ENCODE measurements around the gene CBFB.
"Not testable (repeated sequence)": the region's sequence is repeated elsewhere in the genome, so short reads cannot be mapped to it uniquely, and the experiment has no call there.

The CBFB gene

DNA sequence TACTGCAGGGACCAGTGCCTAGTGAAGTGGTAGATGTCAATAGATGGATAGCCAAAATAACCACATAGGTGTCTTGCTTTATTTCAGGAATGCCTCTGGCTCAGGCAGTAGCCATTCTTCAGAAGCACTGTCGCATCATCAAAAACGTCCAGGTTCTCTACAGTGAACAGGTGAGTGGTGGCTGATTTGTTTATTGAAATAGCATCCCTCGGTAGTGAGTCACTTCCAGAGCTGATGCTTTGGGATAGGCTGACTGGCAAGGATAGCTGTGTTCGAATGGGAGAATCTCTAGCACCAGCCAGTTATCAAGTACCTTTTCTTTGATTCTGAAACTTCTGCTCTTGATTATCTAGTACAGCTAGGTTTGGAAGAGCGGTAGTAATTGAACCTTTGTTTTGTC lies 91.1 kb downstream of the CBFB start:
- Histone ChIP-seq H3K4me1 (ENCODE audit: insufficient read depth, low read length, severe bottlenecking) (no peaks in the 10 kb centered on the region), H3K9ac (ENCODE audit: low read length) (no peak overlapping the region), H3F3A (ENCODE audit: insufficient read depth, low read length) (no peaks in the 10 kb centered on the region), H3K27ac (ENCODE audit: low read depth, low read length, poor library complexity, severe bottlenecking) (no peak overlapping the region), H3K4me2 (ENCODE audit: low read length) (no peak overlapping the region), H3K9me2 (ENCODE audit: low read depth, low read length) (no peaks in the 10 kb centered on the region), H3K9me3 (ENCODE audit: low read length) (no peaks in the 10 kb centered on the region), H4K20me1 (ENCODE audit: insufficient read depth, low read length) (no peaks in the 10 kb centered on the region), H3K4me3 (ENCODE audit: low read depth, low read length, poor library complexity, severe bottlenecking) (no peak overlapping the region), H3K36me3 (ENCODE audit: insufficient read depth, low read length) (peaks cover 44% of the 10 kb centered on the region), H3K27me3 (ENCODE audit: insufficient read depth, low read length) (no peaks in the 10 kb centered on the region), H3K79me2 (ENCODE audit: insufficient read depth, low read length) (0 out of 2 replicates have a peak, but pooled peaks cover 3% of the 10 kb centered on the region), H2AFZ (ENCODE audit: low read length) (no peak overlapping the region)
- no peak for TF ChIP-seq EZH2 (IDR thresholded peaks at IDR 0.05; ENCODE audit: borderline replicate concordance, low read length)
- TF ChIP-seq, protein P1, sequence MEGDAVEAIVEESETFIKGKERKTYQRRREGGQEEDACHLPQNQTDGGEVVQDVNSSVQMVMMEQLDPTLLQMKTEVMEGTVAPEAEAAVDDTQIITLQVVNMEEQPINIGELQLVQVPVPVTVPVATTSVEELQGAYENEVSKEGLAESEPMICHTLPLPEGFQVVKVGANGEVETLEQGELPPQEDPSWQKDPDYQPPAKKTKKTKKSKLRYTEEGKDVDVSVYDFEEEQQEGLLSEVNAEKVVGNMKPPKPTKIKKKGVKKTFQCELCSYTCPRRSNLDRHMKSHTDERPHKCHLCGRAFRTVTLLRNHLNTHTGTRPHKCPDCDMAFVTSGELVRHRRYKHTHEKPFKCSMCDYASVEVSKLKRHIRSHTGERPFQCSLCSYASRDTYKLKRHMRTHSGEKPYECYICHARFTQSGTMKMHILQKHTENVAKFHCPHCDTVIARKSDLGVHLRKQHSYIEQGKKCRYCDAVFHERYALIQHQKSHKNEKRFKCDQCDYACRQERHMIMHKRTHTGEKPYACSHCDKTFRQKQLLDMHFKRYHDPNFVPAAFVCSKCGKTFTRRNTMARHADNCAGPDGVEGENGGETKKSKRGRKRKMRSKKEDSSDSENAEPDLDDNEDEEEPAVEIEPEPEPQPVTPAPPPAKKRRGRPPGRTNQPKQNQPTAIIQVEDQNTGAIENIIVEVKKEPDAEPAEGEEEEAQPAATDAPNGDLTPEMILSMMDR (IDR thresholded peaks at IDR 0.05; ENCODE audit: low read length): no peak

- not testable (repeated sequence) for H3K4me2 ChIP-seq (ENCODE audit: low read length); H3K9me2 ChIP-seq (ENCODE audit: low read depth, low read length); H3K79me2 ChIP-seq (ENCODE audit: insufficient read depth, low read length); H3K9ac ChIP-seq (ENCODE audit: low read length); H3K4me3 ChIP-seq (ENCODE audit: low read depth, low read length, poor library complexity, severe bottlenecking); H3F3A ChIP-seq (ENCODE audit: insufficient read depth, low read length); H3K9me3 ChIP-seq (ENCODE audit: low read length); H2AFZ ChIP-seq (ENCODE audit: low read length); H3K27me3 ChIP-seq (ENCODE audit: insufficient read depth, low read length); H3K4me1 ChIP-seq (ENCODE audit: insufficient read depth, low read length, severe bottlenecking); H4K20me1 ChIP-seq (ENCODE audit: insufficient read depth, low read length); H3K27ac ChIP-seq (ENCODE audit: low read depth, low read length, poor library complexity, severe bottlenecking)
- H3K36me3 ChIP-seq (ENCODE audit: insufficient read depth, low read length): peaks cover 64% of the 10 kb centered on the region
Measured at GRCh38 chr16:67122799-67123198, 93.8 kb downstream of the CBFB start.

DNA sequence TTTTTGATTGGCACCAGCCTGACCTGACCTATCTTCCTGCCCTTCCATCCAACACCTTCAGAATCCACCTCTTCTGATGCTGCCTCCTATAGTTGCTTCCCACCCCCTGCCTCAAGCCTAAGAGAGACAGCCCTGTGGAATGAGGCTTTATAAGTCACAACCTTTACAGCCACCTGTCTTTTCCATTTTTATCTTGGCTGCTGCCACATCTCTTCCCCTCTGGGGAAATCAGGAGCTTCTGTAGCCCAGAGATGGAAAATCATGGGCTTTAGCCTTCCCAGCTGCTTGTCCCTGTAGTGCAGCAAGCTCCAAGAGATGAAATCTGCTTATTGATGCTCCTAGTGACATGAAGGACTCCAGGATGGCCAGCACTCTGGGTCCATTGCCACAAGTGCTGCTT lies 99.5 kb downstream of the CBFB start:
- no peak overlapping the region for H3K9ac ChIP-seq (ENCODE audit: low read length)
- H3K4me1 ChIP-seq (ENCODE audit: insufficient read depth, low read length, severe bottlenecking): no peaks in the 10 kb centered on the region
- no peak overlapping the region for H2AFZ ChIP-seq (ENCODE audit: low read length)
- TF ChIP-seq EZH2 (IDR thresholded peaks at IDR 0.05; ENCODE audit: borderline replicate concordance, low read length): no peak
- TF ChIP-seq, protein P1 (IDR thresholded peaks at IDR 0.05; ENCODE audit: low read length): no peak
- no peaks in the 10 kb centered on the region for H3K9me2 ChIP-seq (ENCODE audit: low read depth, low read length)
- no peak overlapping the region for H3K4me3 ChIP-seq (ENCODE audit: low read depth, low read length, poor library complexity, severe bottlenecking)
- no peaks in the 10 kb centered on the region for H3F3A ChIP-seq (ENCODE audit: insufficient read depth, low read length)
- H3K27ac ChIP-seq (ENCODE audit: low read depth, low read length, poor library complexity, severe bottlenecking): no peak overlapping the region
- peaks cover 65% of the 10 kb centered on the region for H3K36me3 ChIP-seq (ENCODE audit: insufficient read depth, low read length)
- H3K9me3 ChIP-seq (ENCODE audit: low read length): no peaks in the 10 kb centered on the region
- H3K27me3 ChIP-seq (ENCODE audit: insufficient read depth, low read length): no peaks in the 10 kb centered on the region
- H4K20me1 ChIP-seq (ENCODE audit: insufficient read depth, low read length): no peaks in the 10 kb centered on the region
- H3K79me2 ChIP-seq (ENCODE audit: insufficient read depth, low read length): no peaks in the 10 kb centered on the region
- H3K4me2 ChIP-seq (ENCODE audit: low read length): no peak overlapping the region

DNA sequence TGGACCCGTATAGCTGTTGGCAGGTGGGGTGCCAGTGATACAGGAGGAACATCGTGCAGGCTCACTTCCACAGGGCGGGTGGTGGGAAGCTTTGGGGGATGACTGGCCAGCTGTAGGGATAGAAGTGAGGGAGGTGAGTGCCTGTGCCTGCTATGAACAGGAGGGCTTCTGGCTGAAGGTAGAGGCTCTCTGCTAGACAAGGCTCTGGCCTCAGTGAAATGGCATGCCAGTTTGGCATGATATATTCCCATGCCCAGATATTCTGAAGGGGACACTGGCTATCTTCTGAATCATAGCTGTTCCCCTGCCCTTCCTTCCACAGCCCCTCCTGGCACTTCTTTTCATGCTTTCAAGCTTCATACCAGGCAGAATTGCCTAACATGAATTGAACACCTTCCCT lies 99.9 kb downstream of the CBFB start:
- Histone ChIP-seq H3F3A (ENCODE audit: insufficient read depth, low read length) (no peaks in the 10 kb centered on the region), H3K4me1 (ENCODE audit: insufficient read depth, low read length, severe bottlenecking) (no peaks in the 10 kb centered on the region), H2AFZ (ENCODE audit: low read length) (no peak overlapping the region), H3K9me3 (ENCODE audit: low read length) (no peaks in the 10 kb centered on the region), H3K27me3 (ENCODE audit: insufficient read depth, low read length) (no peaks in the 10 kb centered on the region), H3K36me3 (ENCODE audit: insufficient read depth, low read length) (peaks cover 62% of the 10 kb centered on the region), H4K20me1 (ENCODE audit: insufficient read depth, low read length) (no peaks in the 10 kb centered on the region), H3K9ac (ENCODE audit: low read length) (no peak overlapping the region), H3K79me2 (ENCODE audit: insufficient read depth, low read length) (no peaks in the 10 kb centered on the region), H3K27ac (ENCODE audit: low read depth, low read length, poor library complexity, severe bottlenecking) (no peak overlapping the region), H3K9me2 (ENCODE audit: low read depth, low read length) (no peaks in the 10 kb centered on the region), H3K4me3 (ENCODE audit: low read depth, low read length, poor library complexity, severe bottlenecking) (no peak overlapping the region), H3K4me2 (ENCODE audit: low read length) (no peak overlapping the region)
- no peak for TF ChIP-seq EZH2 (IDR thresholded peaks at IDR 0.05; ENCODE audit: borderline replicate concordance, low read length)
- TF ChIP-seq, protein P1 (IDR thresholded peaks at IDR 0.05; ENCODE audit: low read length): no peak

Measured in OCI-LY1 (cell line).